NCI-H2196 treated with DMSO at 0.1 percent for 48 hours (cell line): Measurements from ENCODE around the gene IQGAP3.

ENCODE experiments used
- DNase-seq: peaks from one replicate; lab custom pipeline; 2025; ENCODE audit not compliant: unreplicated experiment; lab: John Stamatoyannopoulos, UW

Gene IQGAP3

GRCh38 chr1:156497743-156498431 lies 74.5 kb downstream of the IQGAP3 start:
- no peak for DNase-seq

- no peak for DNase-seq
Measured at GRCh38 chr1:156497078-156497742, 75.2 kb downstream of the IQGAP3 start.

- no peak for DNase-seq
Measured at GRCh38 chr1:156496211-156496761, 76.1 kb downstream of the IQGAP3 start.

GRCh38 chr1:156495401-156496140 lies 76.8 kb downstream of the IQGAP3 start:
- DNase-seq: no peak

DNA sequence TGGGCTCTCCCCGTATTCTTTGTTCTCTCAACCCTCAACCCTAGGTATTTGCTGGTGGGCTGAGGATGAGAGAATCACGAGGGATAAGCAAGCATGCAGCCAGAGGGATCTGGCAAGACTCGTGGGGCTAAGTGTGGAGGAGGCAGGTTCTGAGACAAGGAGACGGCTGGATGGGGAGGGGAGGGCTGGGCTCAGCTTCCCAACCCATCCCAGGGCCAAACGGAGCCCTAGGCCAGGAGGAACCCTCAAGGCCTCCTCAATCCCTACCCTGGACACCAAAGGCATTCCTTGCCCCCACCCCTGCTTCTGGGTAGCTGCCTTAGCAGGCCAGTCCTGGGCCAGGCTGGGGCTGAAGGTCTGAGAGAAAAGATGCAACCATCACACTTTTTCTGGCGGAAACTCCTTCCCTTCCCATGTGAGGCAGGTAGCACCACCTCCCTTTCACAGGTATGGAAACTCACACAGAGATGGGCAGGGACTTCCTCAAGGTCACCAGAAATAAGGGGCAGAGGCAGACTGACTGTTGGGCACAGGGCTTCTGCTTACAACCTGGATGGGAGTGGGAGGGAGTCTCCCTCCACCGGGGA lies 78.0 kb downstream of the IQGAP3 start:
- no peak for DNase-seq

- no peak for DNase-seq
Measured at GRCh38 chr1:156493742-156494141, 78.6 kb downstream of the IQGAP3 start.

- DNase-seq: no peak
Measured at GRCh38 chr1:156493154-156493631, 79.2 kb downstream of the IQGAP3 start.

GRCh38 chr1:156492591-156493080 lies 79.7 kb downstream of the IQGAP3 start:
- no peak for DNase-seq

DNA sequence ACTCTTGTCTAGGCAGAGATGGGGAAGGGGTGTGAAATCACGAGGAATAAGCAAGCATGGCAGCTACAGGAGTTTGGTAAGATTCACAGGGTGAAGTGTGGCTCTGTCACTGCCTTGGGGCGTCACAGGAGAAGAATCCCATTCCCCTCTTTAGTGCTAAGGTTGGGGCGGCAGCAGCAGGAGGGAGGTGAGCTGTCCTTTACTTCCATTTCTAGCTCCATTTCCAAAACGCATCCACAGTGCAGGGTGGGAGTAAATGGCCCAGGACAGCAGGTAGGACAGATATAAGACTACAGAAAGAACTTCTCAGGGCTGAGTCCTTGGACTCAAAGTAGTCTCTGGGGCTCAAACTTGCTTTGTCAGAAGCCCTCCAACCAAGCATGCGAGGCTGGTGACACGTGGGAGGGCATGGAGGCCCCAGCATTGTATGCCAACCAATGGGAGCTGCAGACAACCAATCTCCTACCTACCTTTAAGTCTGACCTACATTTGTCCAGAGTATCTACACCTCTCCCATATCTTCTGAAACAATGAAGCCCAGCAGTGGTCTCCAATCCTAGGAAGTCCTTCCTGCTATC lies 80.3 kb downstream of the IQGAP3 start:
- no peak for DNase-seq

- DNase-seq: no peak
Measured at GRCh38 chr1:156491151-156491949, 81.0 kb downstream of the IQGAP3 start.

- no peak for DNase-seq
Measured at GRCh38 chr1:156490401-156491032, 81.8 kb downstream of the IQGAP3 start.

GRCh38 chr1:156489935-156490293 lies 82.5 kb downstream of the IQGAP3 start:
- no peak for DNase-seq

- no peak for DNase-seq
Measured at GRCh38 chr1:156489166-156489934, 83.0 kb downstream of the IQGAP3 start.

DNA sequence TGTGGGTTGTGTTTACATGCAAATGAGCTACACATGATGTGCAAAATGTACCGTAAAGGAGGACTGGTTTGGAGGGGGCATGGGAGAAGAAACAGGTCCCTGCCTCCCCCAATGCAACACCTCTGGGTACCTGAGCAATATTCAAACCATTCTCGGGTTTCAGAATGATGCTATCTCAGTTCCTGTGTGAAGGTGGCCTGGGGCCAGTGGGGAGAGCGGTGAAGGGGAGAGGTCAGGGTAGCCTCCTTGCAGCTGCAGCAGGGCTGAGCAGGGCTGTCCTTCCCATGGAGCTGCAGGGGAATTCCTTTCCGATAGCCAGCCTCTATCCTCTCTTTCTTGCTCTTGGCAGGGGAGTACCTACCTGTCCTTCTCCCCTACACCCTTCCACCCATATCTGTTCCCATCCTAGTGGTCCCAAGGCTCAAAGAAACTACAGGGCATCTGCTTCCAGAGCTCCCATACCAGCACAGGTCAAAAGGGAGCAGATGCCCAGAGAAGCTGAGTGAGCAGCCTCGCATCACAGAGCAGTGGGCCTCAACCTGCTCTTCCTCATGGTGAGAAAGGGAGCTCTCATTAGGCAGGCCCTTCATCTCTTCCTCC lies 83.7 kb downstream of the IQGAP3 start:
- DNase-seq: no peak

DNA sequence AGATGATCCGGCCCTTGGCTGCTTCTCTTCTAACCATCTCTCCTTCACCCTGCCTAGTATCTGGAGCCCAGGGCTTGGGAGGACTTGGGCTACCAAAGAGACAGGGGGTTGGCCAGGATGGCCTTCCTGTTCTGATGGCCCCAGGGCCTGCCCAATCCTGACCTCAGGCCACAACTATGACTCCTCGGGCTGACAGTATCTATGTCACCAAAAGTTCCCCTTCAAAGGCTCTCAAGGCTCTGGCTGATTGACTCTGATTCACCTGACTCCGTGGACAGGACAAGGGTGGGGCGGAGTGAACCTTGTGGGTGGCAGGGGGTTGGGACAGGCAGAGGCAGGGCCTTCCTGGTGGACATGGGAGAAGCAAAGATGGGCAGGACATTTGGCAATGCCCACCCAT lies 84.5 kb downstream of the IQGAP3 start:
- no peak for DNase-seq

- DNase-seq: no peak
Measured at GRCh38 chr1:156486421-156487344, 85.7 kb downstream of the IQGAP3 start.

GRCh38 chr1:156485984-156486383 lies 86.4 kb downstream of the IQGAP3 start:
- no peak for DNase-seq
